ENCODE results near the gene KRTAP2-3. TPM values are rescaled to one million over a fixed set of nuclear protein-coding genes. Genes with fewer than 3 reads are reported as not detected.

The KRTAP2-3 gene
- total and polyA plus RNA-seq, 3 experiments from 2014 or later = not detected

DNA sequence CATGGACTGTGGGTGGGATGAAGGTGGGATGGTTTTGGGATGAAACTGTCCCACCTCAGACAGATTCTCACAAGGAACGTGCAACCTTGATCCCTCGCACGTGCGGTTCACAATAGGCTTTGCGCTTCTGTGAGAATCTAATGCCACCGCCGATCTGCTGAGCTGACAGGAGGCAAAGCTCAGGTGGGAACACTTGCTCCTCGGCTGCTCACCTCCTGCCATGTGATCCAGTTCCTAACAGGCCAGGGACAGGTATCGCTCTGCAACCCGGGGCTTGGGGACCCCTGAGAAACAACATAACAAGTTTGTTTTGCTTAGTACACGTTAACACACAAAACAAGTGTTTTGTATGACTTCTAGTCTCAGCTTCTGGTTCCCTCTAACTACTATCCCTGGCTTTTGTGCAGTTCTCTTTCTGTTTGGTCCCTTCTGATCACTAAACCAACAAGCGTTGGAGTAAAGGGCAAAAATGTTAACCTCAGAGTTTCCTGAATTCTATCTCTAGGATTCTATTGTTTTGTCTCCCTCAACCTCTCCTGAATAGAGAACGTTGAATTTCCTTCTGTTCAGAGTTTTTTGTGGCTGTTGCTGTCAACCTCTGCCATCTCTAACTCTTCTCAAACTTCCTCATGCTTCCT lies 43.2 kb downstream of the KRTAP2-3 start:
- Mint-ChIP-seq H3K27ac (peak overlapping the region in 1 of 8 donors; percentile 5), H3K4me1 (no peaks in the 10 kb centered on the region), H3K36me3 (peaks cover 0 to 6% (median 2%) of the 10 kb centered on the region in 3 donors), H3K9me3 (no peaks in the 10 kb centered on the region), H3K27me3 (peaks cover 0 to 25% of the 10 kb centered on the region in 2 donors), H3K4me3 (no peak overlapping the region)
- H3K4me3 ChIP-seq (ENCODE audit: low read length) = no peak overlapping the region
- CTCF ChIA-PET = no interaction called here
- no peaks in the 10 kb centered on the region for H3K36me3 ChIP-seq (ENCODE audit: insufficient read depth, low read length)
- no peaks in the 10 kb centered on the region for H3K4me1 ChIP-seq (ENCODE audit: insufficient read depth, low read length)
- H3K9me3 ChIP-seq (ENCODE audit: low read length) = no peaks in the 10 kb centered on the region
- DNase-seq = no peak
- H3K27ac ChIP-seq (ENCODE audit: low read depth, low read length) = no peak overlapping the region
- POLR2A ChIA-PET = no interaction called here
- H3K27me3 ChIP-seq (ENCODE audit: insufficient read depth, low read length, poor library complexity, severe bottlenecking) = no peaks in the 10 kb centered on the region

DNA sequence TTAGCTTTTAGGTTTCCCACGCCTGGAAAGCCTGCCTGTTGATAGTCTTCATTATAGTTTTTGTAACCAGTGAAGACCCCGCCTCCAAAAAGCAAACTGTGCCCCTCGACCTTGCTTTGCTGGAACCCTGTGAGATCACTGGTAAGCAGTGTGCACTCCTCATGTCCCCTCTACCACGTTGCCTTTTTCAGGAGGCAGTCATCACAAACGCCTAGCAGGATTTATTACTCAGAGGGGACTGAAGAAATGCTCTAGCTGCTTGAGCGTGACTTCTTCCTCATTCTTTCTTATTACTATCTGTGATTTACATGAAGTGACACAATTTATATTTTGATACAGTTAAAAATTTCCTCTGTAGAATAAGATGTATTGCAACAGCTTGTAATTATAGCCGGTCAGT lies 44.5 kb downstream of the KRTAP2-3 start:
- Histone ChIP-seq H3K27ac (ENCODE audit: low read depth, low read length) (no peak overlapping the region), H3K4me1 (ENCODE audit: insufficient read depth, low read length) (no peaks in the 10 kb centered on the region), H3K36me3 (ENCODE audit: insufficient read depth, low read length) (no peaks in the 10 kb centered on the region), H3K27me3 (ENCODE audit: insufficient read depth, low read length, poor library complexity, severe bottlenecking) (no peaks in the 10 kb centered on the region), H3K9me3 (ENCODE audit: low read length) (no peaks in the 10 kb centered on the region), H3K4me3 (ENCODE audit: low read length) (no peak overlapping the region)
- no peak for DNase-seq
- no peak overlapping the region for H3K27ac Mint-ChIP-seq
- peaks cover 0 to 18% of the 10 kb centered on the region in 2 donors for H3K27me3 Mint-ChIP-seq
- H3K4me3 Mint-ChIP-seq = no peak overlapping the region
- H3K9me3 Mint-ChIP-seq = no peaks in the 10 kb centered on the region
- no peaks in the 10 kb centered on the region for H3K4me1 Mint-ChIP-seq
- ChIA-PET POLR2A (no interaction called here), CTCF (no interaction called here)
- peaks cover 0 to 2% (median 0%) of the 10 kb centered on the region in 3 donors for H3K36me3 Mint-ChIP-seq

DNA sequence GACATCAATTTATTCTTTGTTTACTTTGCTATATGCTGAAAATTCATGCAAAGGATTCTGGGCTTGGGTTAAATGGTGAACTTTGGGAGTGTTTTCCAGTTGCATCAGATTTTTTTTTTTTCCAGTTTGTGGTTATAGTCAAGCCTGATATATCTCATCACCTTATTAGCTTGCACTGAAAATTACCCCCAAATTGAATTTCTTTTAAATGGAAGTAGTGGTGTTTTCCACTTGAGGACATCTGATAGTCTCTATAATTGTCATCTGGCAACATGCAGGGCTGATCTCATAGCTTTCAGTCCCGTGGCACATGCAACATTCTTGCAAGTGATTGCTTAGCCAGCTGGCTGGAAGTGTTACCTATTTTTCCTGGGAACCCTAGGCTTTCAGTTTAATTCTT lies 46.3 kb downstream of the KRTAP2-3 start:
- H3K36me3 Mint-ChIP-seq = peaks cover 0 to 2% (median 0%) of the 10 kb centered on the region in 3 donors
- ChIA-PET POLR2A (no interaction called here), CTCF (no interaction called here)
- Histone ChIP-seq H3K27ac (ENCODE audit: low read depth, low read length) (no peak overlapping the region), H3K4me1 (ENCODE audit: insufficient read depth, low read length) (no peaks in the 10 kb centered on the region), H3K36me3 (ENCODE audit: insufficient read depth, low read length) (no peaks in the 10 kb centered on the region), H3K9me3 (ENCODE audit: low read length) (no peaks in the 10 kb centered on the region), H3K4me3 (ENCODE audit: low read length) (no peak overlapping the region), H3K27me3 (ENCODE audit: insufficient read depth, low read length, poor library complexity, severe bottlenecking) (peaks cover 4% of the 10 kb centered on the region)
- H3K27me3 Mint-ChIP-seq = peaks cover 2 to 18% of the 10 kb centered on the region in 2 donors
- DNase-seq = no peak
- H3K4me3 Mint-ChIP-seq = no peak overlapping the region
- H3K9me3 Mint-ChIP-seq = no peaks in the 10 kb centered on the region
- no peaks in the 10 kb centered on the region for H3K4me1 Mint-ChIP-seq
- no peak overlapping the region for H3K27ac Mint-ChIP-seq

DNA sequence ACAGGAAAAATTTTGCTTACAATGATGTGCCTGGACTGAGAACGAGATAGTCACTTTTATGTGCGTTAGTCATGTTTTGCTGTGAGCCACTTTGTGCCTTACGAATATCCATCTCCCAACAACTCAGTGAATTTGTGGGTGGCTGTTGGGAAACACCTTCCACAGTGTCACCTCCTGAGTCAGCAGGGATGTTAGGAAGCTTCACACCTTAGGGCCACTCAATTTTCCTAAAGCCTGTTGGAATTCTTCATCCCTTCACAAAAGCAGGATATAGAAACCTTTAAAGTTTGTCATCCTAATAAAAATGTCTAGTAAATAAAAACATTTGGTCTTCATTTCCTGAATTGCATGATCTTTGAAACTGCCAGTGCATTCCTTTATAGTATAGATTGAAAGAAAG lies 46.7 kb downstream of the KRTAP2-3 start:
- no peak for DNase-seq
- no peak overlapping the region for H3K27ac Mint-ChIP-seq
- no peak overlapping the region for H3K4me3 Mint-ChIP-seq
- Histone ChIP-seq H3K9me3 (ENCODE audit: low read length) (no peaks in the 10 kb centered on the region), H3K36me3 (ENCODE audit: insufficient read depth, low read length) (no peaks in the 10 kb centered on the region), H3K27me3 (ENCODE audit: insufficient read depth, low read length, poor library complexity, severe bottlenecking) (peaks cover 4% of the 10 kb centered on the region), H3K27ac (ENCODE audit: low read depth, low read length) (no peak overlapping the region), H3K4me3 (ENCODE audit: low read length) (no peak overlapping the region), H3K4me1 (ENCODE audit: insufficient read depth, low read length) (no peaks in the 10 kb centered on the region)
- POLR2A ChIA-PET = no interaction called here
- no peaks in the 10 kb centered on the region for H3K4me1 Mint-ChIP-seq
- no peaks in the 10 kb centered on the region for H3K36me3 Mint-ChIP-seq
- H3K9me3 Mint-ChIP-seq = no peaks in the 10 kb centered on the region
- CTCF ChIA-PET = no interaction called here
- H3K27me3 Mint-ChIP-seq = peaks cover 2 to 18% of the 10 kb centered on the region in 2 donors

DNA sequence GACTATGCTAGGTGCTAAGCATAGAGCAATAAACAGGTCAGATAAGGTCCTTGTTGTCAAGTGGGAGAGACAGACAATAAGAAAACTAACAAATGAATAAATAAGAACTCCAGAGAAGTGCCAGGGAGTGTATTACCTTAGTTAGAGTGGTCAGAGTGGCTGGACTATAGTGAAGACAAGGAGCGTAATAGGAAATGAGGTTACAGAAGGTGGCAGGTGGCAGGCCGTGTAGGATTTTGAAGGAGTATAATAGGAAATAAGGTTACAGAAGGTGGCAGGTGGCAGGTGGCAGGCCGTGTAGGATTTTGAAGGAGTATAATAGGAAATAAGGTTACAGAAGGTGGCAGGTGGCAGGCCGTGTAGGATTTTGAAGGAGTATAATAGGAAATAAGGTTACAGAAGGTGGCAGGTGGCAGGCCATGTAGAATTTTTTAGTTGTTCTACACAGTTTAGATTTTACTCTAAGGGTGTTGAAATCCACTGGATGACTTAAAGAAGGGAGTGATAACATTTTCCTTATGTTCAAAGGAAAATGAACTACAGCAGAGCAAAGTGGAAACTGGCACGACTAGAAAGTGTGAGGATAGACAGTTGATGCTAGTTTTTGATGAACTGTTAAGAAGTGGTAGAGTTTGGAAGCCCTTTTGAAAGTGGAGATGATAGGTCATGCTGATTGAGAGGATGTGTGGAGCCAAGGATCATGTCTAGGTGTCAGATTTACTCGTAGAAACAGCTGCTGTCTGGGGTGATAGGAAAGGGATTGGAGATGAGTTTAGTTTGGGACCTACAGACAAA lies 47.4 kb downstream of the KRTAP2-3 start:
- Mint-ChIP-seq H3K36me3 (no peaks in the 10 kb centered on the region), H3K4me3 (no peak overlapping the region), H3K27ac (no peak overlapping the region), H3K9me3 (no peaks in the 10 kb centered on the region), H3K27me3 (peaks cover 3 to 15% of the 10 kb centered on the region in 2 donors), H3K4me1 (no peaks in the 10 kb centered on the region)
- Histone ChIP-seq H3K4me1 (ENCODE audit: insufficient read depth, low read length) (no peaks in the 10 kb centered on the region), H3K36me3 (ENCODE audit: insufficient read depth, low read length) (no peaks in the 10 kb centered on the region), H3K27me3 (ENCODE audit: insufficient read depth, low read length, poor library complexity, severe bottlenecking) (peaks cover 4% of the 10 kb centered on the region), H3K27ac (ENCODE audit: low read depth, low read length) (no peak overlapping the region), H3K4me3 (ENCODE audit: low read length) (no peak overlapping the region), H3K9me3 (ENCODE audit: low read length) (no peaks in the 10 kb centered on the region)
- POLR2A ChIA-PET = no interaction called here
- CTCF ChIA-PET = no interaction called here
- DNase-seq = no peak

DNA sequence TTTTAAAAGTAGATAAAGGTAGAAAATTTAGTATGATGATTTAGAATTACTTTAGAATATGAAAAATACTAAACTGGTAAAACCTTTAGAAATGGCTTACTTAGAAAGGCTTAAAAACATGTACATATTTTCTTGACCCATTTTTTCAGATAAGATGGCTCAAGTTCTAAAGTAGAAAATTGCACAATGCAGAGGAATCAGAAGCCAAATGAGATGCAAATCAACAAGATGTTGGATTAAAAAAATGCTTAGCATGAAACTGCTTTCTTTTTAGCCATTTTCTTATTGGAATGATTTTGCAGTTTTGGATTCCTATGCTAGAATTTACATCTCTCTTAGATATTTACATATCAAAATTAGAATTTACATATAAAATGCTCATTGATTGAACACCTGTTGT lies 49.5 kb downstream of the KRTAP2-3 start:
- no peaks in the 10 kb centered on the region for H3K4me1 ChIP-seq (ENCODE audit: insufficient read depth, low read length)
- ChIA-PET POLR2A (no interaction called here), CTCF (no interaction called here)
- no peak for DNase-seq
- Mint-ChIP-seq H3K9me3 (no peaks in the 10 kb centered on the region), H3K27me3 (peaks cover 3 to 13% of the 10 kb centered on the region in 2 donors), H3K4me1 (no peaks in the 10 kb centered on the region), H3K36me3 (no peaks in the 10 kb centered on the region), H3K27ac (no peak overlapping the region), H3K4me3 (no peak overlapping the region)
- no peaks in the 10 kb centered on the region for H3K36me3 ChIP-seq (ENCODE audit: insufficient read depth, low read length)
- H3K4me3 ChIP-seq (ENCODE audit: low read length) = no peak overlapping the region
- no peaks in the 10 kb centered on the region for H3K9me3 ChIP-seq (ENCODE audit: low read length)
- H3K27ac ChIP-seq (ENCODE audit: low read depth, low read length) = no peak overlapping the region
- peaks cover 4% of the 10 kb centered on the region for H3K27me3 ChIP-seq (ENCODE audit: insufficient read depth, low read length, poor library complexity, severe bottlenecking)

- H3K4me3 Mint-ChIP-seq = no peak overlapping the region
- no peak for DNase-seq
Measured at GRCh38 chr17:41009936-41010335, 50.0 kb downstream of the KRTAP2-3 start.

GRCh38 chr17:41009301-41009760 lies 50.6 kb downstream of the KRTAP2-3 start:
- no peaks in the 10 kb centered on the region for H3K4me1 Mint-ChIP-seq
- no peak overlapping the region for H3K4me3 ChIP-seq (ENCODE audit: low read length)
- H3K9me3 Mint-ChIP-seq = no peaks in the 10 kb centered on the region
- ChIA-PET POLR2A (no interaction called here), CTCF (interaction anchor here (0.9 kb wide), 1 partner anchor 12 kb away, joined by 3 read pairs; no protein-coding TSS in a partner anchor)
- H3K4me3 Mint-ChIP-seq = no peak overlapping the region
- no peaks in the 10 kb centered on the region for H3K36me3 ChIP-seq (ENCODE audit: insufficient read depth, low read length)
- peaks cover 4% of the 10 kb centered on the region for H3K27me3 ChIP-seq (ENCODE audit: insufficient read depth, low read length, poor library complexity, severe bottlenecking)
- DNase-seq = no peak
- no peaks in the 10 kb centered on the region for H3K9me3 ChIP-seq (ENCODE audit: low read length)
- peaks cover 3 to 12% of the 10 kb centered on the region in 2 donors for H3K27me3 Mint-ChIP-seq
- no peaks in the 10 kb centered on the region for H3K4me1 ChIP-seq (ENCODE audit: insufficient read depth, low read length)
- H3K36me3 Mint-ChIP-seq = no peaks in the 10 kb centered on the region
- no peak overlapping the region for H3K27ac ChIP-seq (ENCODE audit: low read depth, low read length)
- no peak overlapping the region for H3K27ac Mint-ChIP-seq

More at GRCh38 chr17:41009936-41010335, 50.0 kb downstream of the KRTAP2-3 start:
- ChIA-PET POLR2A (no interaction called here), CTCF (interaction anchor here (0.9 kb wide), 1 partner anchor 12 kb away, joined by 3 read pairs; no protein-coding TSS in a partner anchor)
- H3K27me3 Mint-ChIP-seq = peaks cover 3 to 11% of the 10 kb centered on the region in 2 donors
- H3K27ac Mint-ChIP-seq = no peak overlapping the region
- H3K4me3 ChIP-seq (ENCODE audit: low read length) = no peak overlapping the region
- H3K27ac ChIP-seq (ENCODE audit: low read depth, low read length) = no peak overlapping the region
- no peaks in the 10 kb centered on the region for H3K4me1 ChIP-seq (ENCODE audit: insufficient read depth, low read length)
- H3K36me3 Mint-ChIP-seq = no peaks in the 10 kb centered on the region
- no peaks in the 10 kb centered on the region for H3K9me3 Mint-ChIP-seq
- H3K4me1 Mint-ChIP-seq = no peaks in the 10 kb centered on the region
- H3K36me3 ChIP-seq (ENCODE audit: insufficient read depth, low read length) = no peaks in the 10 kb centered on the region
- H3K9me3 ChIP-seq (ENCODE audit: low read length) = no peaks in the 10 kb centered on the region
- peaks cover 4% of the 10 kb centered on the region for H3K27me3 ChIP-seq (ENCODE audit: insufficient read depth, low read length, poor library complexity, severe bottlenecking)

Data from CD8-positive, alpha-beta memory T cell (primary cell).